HCEC 1CT (cell line): ENCODE results near the gene NEK7.

Experiments
- DNase-seq: peaks from one replicate; pipeline ENCODE4 v3.0.0-alpha.2; 2017

Gene NEK7

GRCh38 chr1:198263186-198263585 is 106.4 kb downstream of the NEK7 start:
- DNase-seq, result no peak

- no peak for DNase-seq
These were observed 107.5 kb downstream of the NEK7 start for GRCh38 chr1:198264282-198264681.

- DNase-seq, result no peak
These were observed 108.4 kb downstream of the NEK7 start for GRCh38 chr1:198265073-198265661.

GRCh38 chr1:198267056-198267455 is 110.3 kb downstream of the NEK7 start:
- no peak for DNase-seq

GRCh38 chr1:198267921-198268320 is 111.1 kb downstream of the NEK7 start:
- peak; percentile 77 for DNase-seq

GRCh38 chr1:198268784-198269645 is 112.2 kb downstream of the NEK7 start:
- DNase-seq, result peak; percentile 34

GRCh38 chr1:198269646-198269940 is 112.8 kb downstream of the NEK7 start:
- DNase-seq, result no peak

- DNase-seq, result no peak
These were observed 113.6 kb downstream of the NEK7 start for GRCh38 chr1:198270273-198270828.

GRCh38 chr1:198271467-198271866 is 114.7 kb downstream of the NEK7 start:
- DNase-seq, result no peak

GRCh38 chr1:198272492-198272891 is 115.7 kb downstream of the NEK7 start:
- no peak for DNase-seq

GRCh38 chr1:198273748-198274295 is 117.0 kb downstream of the NEK7 start:
- peak; percentile 54 for DNase-seq

- DNase-seq, result no peak
These were observed 118.8 kb downstream of the NEK7 start for GRCh38 chr1:198275597-198275996.

- DNase-seq, result no peak
These were observed 119.4 kb downstream of the NEK7 start for GRCh38 chr1:198276241-198276640.

GRCh38 chr1:198278943-198279342 is 122.1 kb downstream of the NEK7 start:
- no peak for DNase-seq

GRCh38 chr1:198280080-198280479 is 123.3 kb downstream of the NEK7 start:
- no peak for DNase-seq

- DNase-seq, result no peak
These were observed 125.1 kb downstream of the NEK7 start for GRCh38 chr1:198281911-198282310.

- no peak for DNase-seq
These were observed 126.4 kb downstream of the NEK7 start for GRCh38 chr1:198283222-198283621.

- no peak for DNase-seq
These were observed 131.1 kb downstream of the NEK7 start for GRCh38 chr1:198287916-198288315.

- DNase-seq, result no peak
These were observed 133.4 kb downstream of the NEK7 start for GRCh38 chr1:198290089-198290683.

GRCh38 chr1:198291036-198291435 is 134.2 kb downstream of the NEK7 start:
- no peak for DNase-seq

- no peak for DNase-seq
These were observed 135.1 kb downstream of the NEK7 start for GRCh38 chr1:198291924-198292323.

- DNase-seq, result no peak
These were observed 138.4 kb downstream of the NEK7 start for GRCh38 chr1:198295225-198295624.

GRCh38 chr1:198295971-198296370 is 139.2 kb downstream of the NEK7 start:
- no peak for DNase-seq

GRCh38 chr1:198297281-198297680 is 140.5 kb downstream of the NEK7 start:
- DNase-seq, result no peak
